GM18909 (cell line): ENCODE data around the gene CDH12.

Experiments used
- ATAC-seq: cut with Tn5 transposase; IDR thresholded peaks from one replicate; pipeline ENCODE4 v1.9.1; 2021; ENCODE audit warnings: mild to moderate bottlenecking; ENCODE audit not compliant: unreplicated experiment, poor library complexity

Gene CDH12

GRCh38 chr5:21895766-21896350 lies 957.3 kb downstream of the CDH12 start:
- ATAC-seq, result no peak

GRCh38 chr5:21893161-21893560 lies 960.0 kb downstream of the CDH12 start:
- ATAC-seq, result no peak

GRCh38 chr5:21889581-21889980 lies 963.6 kb downstream of the CDH12 start:
- no peak for ATAC-seq

GRCh38 chr5:21882074-21882745 lies 970.9 kb downstream of the CDH12 start:
- no peak for ATAC-seq

- no peak for ATAC-seq
Measured at GRCh38 chr5:21880164-21880563, 973.0 kb downstream of the CDH12 start.

GRCh38 chr5:21862986-21863385 lies 990.2 kb downstream of the CDH12 start:
- no peak for ATAC-seq

- ATAC-seq, result no peak
Measured at GRCh38 chr5:21858441-21858840, 994.7 kb downstream of the CDH12 start.

- ATAC-seq, result no peak
Measured at GRCh38 chr5:21856987-21857386, 996.2 kb downstream of the CDH12 start.

- ATAC-seq, result no peak
Measured at GRCh38 chr5:21847300-21847699, 1005.8 kb downstream of the CDH12 start.

- ATAC-seq, result no peak
Measured at GRCh38 chr5:21844960-21845359, 1008.2 kb downstream of the CDH12 start.

GRCh38 chr5:21834863-21835262 lies 1018.3 kb downstream of the CDH12 start:
- no peak for ATAC-seq

GRCh38 chr5:21831145-21831787 lies 1021.9 kb downstream of the CDH12 start:
- ATAC-seq, result peak; percentile 77

- no peak for ATAC-seq
Measured at GRCh38 chr5:21826884-21827283, 1026.3 kb downstream of the CDH12 start.

- ATAC-seq, result no peak
Measured at GRCh38 chr5:21823588-21823987, 1029.6 kb downstream of the CDH12 start.

GRCh38 chr5:21823076-21823574 lies 1030.0 kb downstream of the CDH12 start:
- no peak for ATAC-seq

- ATAC-seq, result no peak
Measured at GRCh38 chr5:21820527-21820926, 1032.6 kb downstream of the CDH12 start.

- ATAC-seq, result no peak
Measured at GRCh38 chr5:21818370-21818720, 1034.8 kb downstream of the CDH12 start.

- ATAC-seq, result no peak
Measured at GRCh38 chr5:21817668-21818369, 1035.3 kb downstream of the CDH12 start.

GRCh38 chr5:21810737-21811316 lies 1042.3 kb downstream of the CDH12 start:
- no peak for ATAC-seq

GRCh38 chr5:21809611-21810010 lies 1043.5 kb downstream of the CDH12 start:
- ATAC-seq, result no peak

- no peak for ATAC-seq
Measured at GRCh38 chr5:21807953-21808352, 1045.2 kb downstream of the CDH12 start.
